Left ventricle myocardium inferior (tissue), 1 donor: ENCODE measurements around the gene ASTL. TPM values are rescaled to one million over a fixed set of nuclear protein-coding genes. Genes with fewer than 3 reads are reported as not detected.

Experiments
- DNase-seq: peaks from one replicate; pipeline ENCODE4 v3.0.0-alpha.2; 2020
- H3K27ac ChIP-seq: fragments of 200-600 bp; replicated peaks from 2 replicates; pipeline ENCODE4 v1.8.0; 2021
- H3K27me3 ChIP-seq: fragments of 200-600 bp; 2 replicates; pipeline ENCODE4 v1.8.0; 2021; ENCODE audit warnings: low read depth
- H3K36me3 ChIP-seq: fragments of 200-600 bp; 2 replicates; pipeline ENCODE4 v1.8.0; 2021
- H3K4me1 ChIP-seq: fragments of 200-600 bp; 2 replicates; pipeline ENCODE4 v1.8.0; 2021
- H3K4me3 ChIP-seq: fragments of 200-600 bp; 2 replicates; pipeline ENCODE4 v1.8.0; 2021; ENCODE audit warnings: mild to moderate bottlenecking, moderate library complexity
- H3K9me3 ChIP-seq: fragments of 200-600 bp; replicated peaks from 2 replicates; pipeline ENCODE4 v1.8.0; 2021
- intact Hi-C: fragments of 100-400 bp; cut with micrococcal nuclease; formaldehyde crosslinking; loops from one replicate; pipeline ENCODE4 v1.11.0; 2022
- long read RNA-seq: library from polyadenylated mRNA; unstranded; transcript quantifications from one replicate; pipeline ENCODE4 v2.0.0, GENCODE V29; 2021
- total RNA-seq: library from RNA; stranded (reverse); fragmentation: NEBNext Ultra II Directional; extraction: Animal tissue kit (Norgen Biotek cat#: 25700); gene quantifications from one replicate; pipeline ENCODE4 v1.2.1, GENCODE V29; 2021
- TF ChIP-seq, protein P1 (sequence below): fragments of 200-600 bp; IDR thresholded peaks from 2 replicates; pipeline ENCODE4 v1.8.0; 2021; ENCODE audit warnings: antibody characterized with exemption, mild to moderate bottlenecking, borderline replicate concordance
- donor health status: DM: no; HTN: yes; CAD: no; lungs with severe emphysema.

Gene ASTL
- total RNA-seq = not detected
- long read RNA-seq = 0 reads

DNA sequence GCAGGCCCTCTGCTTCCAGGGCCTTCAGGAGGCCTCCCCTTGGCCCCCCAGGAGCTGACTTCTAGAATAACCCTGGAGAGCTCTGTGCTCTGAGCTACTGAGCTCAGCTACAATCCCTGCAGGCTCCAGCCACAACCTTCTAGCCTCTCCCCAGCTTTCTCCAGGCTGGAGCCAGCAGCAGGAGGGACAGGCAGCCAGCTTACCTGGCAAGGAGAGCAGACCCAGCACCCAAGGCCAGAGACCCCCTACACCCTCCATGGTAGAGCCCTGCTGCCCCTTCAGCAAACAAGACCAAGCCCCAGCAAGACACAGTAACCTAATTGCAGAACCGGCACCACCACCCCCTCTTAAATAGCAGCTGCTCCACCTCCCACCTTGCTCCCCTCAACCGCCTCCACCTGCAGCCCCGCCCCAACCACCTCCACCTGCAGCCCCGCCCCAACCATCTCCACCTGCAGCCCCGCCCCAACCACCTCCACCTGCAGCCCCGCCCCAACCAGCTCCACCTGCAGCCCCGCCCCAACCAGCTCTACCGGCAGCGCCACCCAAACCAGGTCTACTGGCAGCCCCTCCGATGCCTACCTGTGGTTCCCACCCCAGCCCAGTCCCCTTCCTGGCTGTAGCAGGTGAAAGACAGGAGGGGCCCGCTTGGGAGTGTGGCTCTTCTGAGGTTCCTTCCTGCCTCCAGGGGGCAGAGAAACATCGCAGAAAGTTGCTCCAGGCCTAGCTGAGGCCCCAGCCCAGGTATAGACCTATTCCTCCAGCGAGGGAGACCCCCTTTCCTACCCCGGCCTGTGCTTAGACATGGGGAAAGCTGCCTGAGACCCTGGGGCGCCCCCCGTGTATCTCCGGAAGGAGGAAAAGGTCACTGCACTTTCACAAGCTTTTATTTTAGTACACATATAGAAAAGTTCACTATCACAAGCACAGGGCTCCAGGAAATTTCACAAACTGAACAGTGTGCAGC lies at the start of gene ASTL:
Gene ASTL (minus strand): TSS at position 324 of the 967 bp plus-strand sequence. CDS start 66 bp downstream, at position 258.
- H3K36me3 ChIP-seq = no peaks in the 10 kb centered on the region
- no peaks in the 10 kb centered on the region for H3K4me1 ChIP-seq
- DNase-seq = peak; percentile 5
- H3K27me3 ChIP-seq = peaks cover 49% of the 10 kb centered on the region
- intact Hi-C loops = no loop called here
- TF ChIP-seq, protein P1, sequence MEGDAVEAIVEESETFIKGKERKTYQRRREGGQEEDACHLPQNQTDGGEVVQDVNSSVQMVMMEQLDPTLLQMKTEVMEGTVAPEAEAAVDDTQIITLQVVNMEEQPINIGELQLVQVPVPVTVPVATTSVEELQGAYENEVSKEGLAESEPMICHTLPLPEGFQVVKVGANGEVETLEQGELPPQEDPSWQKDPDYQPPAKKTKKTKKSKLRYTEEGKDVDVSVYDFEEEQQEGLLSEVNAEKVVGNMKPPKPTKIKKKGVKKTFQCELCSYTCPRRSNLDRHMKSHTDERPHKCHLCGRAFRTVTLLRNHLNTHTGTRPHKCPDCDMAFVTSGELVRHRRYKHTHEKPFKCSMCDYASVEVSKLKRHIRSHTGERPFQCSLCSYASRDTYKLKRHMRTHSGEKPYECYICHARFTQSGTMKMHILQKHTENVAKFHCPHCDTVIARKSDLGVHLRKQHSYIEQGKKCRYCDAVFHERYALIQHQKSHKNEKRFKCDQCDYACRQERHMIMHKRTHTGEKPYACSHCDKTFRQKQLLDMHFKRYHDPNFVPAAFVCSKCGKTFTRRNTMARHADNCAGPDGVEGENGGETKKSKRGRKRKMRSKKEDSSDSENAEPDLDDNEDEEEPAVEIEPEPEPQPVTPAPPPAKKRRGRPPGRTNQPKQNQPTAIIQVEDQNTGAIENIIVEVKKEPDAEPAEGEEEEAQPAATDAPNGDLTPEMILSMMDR = peak; percentile 65
- H3K4me3 ChIP-seq = no peak within 1 kb of the TSS
- H3K27ac ChIP-seq = no peak within 1 kb of the TSS
- H3K9me3 ChIP-seq = no peaks in the 10 kb centered on the region

DNA sequence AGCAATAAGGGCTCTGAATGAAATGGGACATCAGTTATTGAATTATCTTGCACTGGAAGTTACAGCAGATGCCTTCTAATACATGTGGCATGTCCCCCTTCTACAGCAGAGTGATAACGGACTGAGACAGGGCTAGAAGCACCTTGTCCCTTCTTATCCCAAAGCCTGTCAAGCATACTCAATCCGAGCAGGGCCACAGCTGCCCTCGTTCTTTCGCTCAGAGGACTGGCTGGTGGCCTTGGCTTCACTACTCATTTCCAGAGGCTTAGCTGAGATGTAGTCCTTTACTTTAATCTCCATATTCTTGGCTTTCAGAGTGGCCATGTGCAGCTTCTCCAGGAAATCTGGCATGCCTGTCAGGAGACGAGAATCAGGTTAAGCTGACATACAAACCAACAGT lies 48.3 kb upstream of the ASTL start:
- Histone ChIP-seq H3K9me3 (no peaks in the 10 kb centered on the region), H3K4me1 (peaks cover 64% of the 10 kb centered on the region), H3K27ac (peak overlapping the region; percentile 79), H3K36me3 (peaks cover 79% of the 10 kb centered on the region), H3K4me3 (no peak overlapping the region), H3K27me3 (no peaks in the 10 kb centered on the region)
- intact Hi-C loops = no loop called here
- no peak for DNase-seq
- TF ChIP-seq, protein P1 = no peak

DNA sequence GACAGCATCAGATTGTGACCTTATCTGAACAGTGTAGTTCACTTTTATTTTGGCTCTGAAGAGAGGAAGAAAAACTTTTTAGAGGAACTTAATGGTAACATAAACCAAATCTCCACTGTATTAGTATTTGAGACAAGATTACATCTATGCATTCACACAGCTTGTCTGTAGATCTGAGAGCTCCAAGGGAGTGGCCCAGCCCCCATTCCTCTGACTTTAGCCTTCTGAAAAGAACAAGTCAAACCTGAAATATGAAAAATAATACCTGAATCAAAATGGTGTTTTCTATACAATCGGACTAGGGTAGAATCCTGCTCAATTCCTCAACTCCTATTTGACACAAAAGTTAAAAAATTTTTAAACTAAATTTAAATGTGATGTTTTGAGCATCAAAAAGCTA lies 47.2 kb upstream of the ASTL start:
- no peaks in the 10 kb centered on the region for H3K9me3 ChIP-seq
- intact Hi-C loops = no loop called here
- H3K36me3 ChIP-seq = peaks cover 69% of the 10 kb centered on the region
- peaks cover 54% of the 10 kb centered on the region for H3K4me1 ChIP-seq
- no peak for DNase-seq
- peak overlapping the region; percentile 79 for H3K27ac ChIP-seq
- TF ChIP-seq, protein P1 = no peak
- H3K27me3 ChIP-seq = no peaks in the 10 kb centered on the region
- H3K4me3 ChIP-seq = no peak overlapping the region

DNA sequence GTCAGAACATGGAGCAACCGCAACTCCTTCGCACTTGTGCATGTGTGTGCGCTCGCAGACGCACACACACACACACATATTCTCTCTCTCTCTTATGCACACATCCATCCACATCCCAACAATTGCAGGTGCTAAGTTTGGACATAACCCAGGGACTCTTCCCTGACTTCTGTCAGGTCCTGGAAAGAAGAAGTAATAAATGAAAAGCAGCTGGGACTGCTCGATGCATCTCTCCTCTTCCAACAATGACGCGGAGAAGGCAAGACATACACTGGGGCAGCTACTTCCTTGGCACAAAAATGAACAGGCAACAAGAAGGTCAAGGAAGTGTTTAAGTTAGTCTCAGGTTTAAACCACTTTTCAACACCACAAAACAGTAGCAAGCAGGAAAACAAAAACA lies 46.7 kb upstream of the ASTL start:
- Histone ChIP-seq H3K27ac (peak overlapping the region; percentile 79), H3K4me1 (peaks cover 48% of the 10 kb centered on the region), H3K36me3 (peaks cover 64% of the 10 kb centered on the region), H3K27me3 (no peaks in the 10 kb centered on the region), H3K9me3 (no peaks in the 10 kb centered on the region), H3K4me3 (no peak overlapping the region)
- intact Hi-C loops = no loop called here
- DNase-seq = no peak
- TF ChIP-seq, protein P1 = no peak

DNA sequence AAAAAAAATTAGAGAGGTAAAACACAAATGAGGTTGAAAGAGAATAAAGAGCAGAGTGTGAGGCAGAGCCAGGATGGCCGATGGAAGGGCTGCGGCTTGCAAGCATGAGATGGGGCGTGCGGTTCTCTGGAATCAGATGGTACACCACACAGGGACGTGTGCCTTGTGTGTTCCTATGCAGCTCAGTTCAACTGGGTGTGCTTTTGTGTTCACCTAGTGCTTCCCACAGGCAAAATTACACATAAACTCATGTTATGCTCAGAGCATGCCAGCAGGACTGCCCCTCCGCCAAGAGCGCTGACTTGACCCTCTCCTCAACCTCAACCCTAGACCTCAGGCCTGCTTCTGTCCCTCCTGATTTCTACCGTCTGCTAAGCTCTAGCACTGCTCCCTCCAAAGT lies 45.9 kb upstream of the ASTL start:
- Histone ChIP-seq H3K27me3 (no peaks in the 10 kb centered on the region), H3K4me3 (no peak overlapping the region), H3K4me1 (peaks cover 46% of the 10 kb centered on the region), H3K27ac (no peak overlapping the region), H3K36me3 (peaks cover 56% of the 10 kb centered on the region), H3K9me3 (no peaks in the 10 kb centered on the region)
- intact Hi-C loops = no loop called here
- TF ChIP-seq, protein P1 = no peak
- no peak for DNase-seq
